ENCODE results near the gene SARM1.
"Not testable (repeated sequence)": the region's sequence is repeated elsewhere in the genome, so short reads cannot be mapped to it uniquely, and the experiment has no call there.

SARM1 gene

GRCh38 chr17:28397275-28397674 is 25.8 kb downstream of the SARM1 start:
- DNase-seq: no peak

DNA sequence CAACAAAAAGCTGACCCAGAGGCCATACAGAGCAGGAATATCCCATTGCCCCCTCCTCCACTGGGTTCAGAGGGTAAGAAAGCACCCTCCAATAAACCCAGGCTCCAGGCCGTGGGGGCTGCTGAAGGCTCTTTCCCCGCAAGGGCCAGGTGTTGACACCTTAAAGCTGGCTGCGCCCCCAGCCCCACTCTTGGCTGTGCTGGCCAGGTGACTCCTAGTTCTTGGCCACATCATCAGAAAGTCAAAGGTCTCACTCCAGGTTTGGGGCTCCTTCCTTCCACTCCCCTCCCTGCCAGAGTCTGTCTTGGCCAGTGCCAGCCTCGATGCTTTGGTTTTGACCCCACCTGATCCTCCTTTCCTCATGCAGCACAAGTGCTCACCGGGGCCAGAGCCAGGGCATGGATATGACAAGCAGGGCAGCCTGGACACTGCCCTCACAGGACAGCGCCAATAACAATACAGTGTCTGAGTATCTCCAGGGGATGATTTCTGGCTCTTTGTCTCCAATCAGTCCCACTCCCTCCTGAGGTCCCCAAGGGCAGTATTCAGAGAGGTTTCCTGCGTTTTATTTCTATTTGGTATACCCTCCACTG is 26.3 kb downstream of the SARM1 start:
- no peak for DNase-seq

GRCh38 chr17:28398280-28398981 is 26.9 kb downstream of the SARM1 start:
- no peak for DNase-seq

DNA sequence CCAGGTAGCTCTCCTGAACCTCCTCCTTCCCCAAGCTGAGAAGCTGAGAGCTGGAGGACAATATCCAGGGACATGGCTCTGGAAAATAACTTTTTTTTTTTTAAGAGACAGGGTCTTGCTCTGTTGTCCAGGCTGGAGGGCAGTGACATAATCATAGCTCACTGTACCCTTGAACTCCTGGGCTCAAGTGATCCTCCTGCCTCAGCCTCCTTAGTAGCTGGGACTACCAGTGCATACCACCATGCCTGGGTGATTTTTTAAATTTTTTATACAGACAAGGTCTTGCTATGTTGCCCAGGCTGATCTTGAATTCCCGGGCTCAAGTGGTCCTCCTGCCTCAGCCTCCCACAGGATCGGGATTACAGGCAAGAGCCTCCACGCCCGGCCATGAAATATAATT is 28.3 kb downstream of the SARM1 start:
- DNase-seq: no peak

DNA sequence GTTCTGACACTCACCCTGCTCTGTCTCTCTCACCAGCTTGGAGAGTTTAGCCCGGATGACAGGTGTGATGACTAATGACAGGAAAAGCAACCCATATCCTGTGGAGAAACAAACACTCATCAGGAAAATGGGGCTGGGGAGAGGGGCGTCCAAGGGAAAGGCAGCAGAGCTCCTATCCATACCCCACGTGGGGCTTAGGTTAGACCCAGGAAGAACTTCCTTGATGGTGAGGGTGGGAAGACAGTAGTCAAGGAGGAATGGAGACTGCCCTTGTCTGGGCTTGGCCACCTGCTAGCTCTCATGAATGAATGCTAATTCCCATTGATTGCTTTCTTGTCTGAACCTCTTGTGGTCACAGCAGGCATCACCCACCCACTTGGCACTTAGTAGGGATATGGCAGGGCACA is 30.7 kb downstream of the SARM1 start:
- no peak for DNase-seq

DNA sequence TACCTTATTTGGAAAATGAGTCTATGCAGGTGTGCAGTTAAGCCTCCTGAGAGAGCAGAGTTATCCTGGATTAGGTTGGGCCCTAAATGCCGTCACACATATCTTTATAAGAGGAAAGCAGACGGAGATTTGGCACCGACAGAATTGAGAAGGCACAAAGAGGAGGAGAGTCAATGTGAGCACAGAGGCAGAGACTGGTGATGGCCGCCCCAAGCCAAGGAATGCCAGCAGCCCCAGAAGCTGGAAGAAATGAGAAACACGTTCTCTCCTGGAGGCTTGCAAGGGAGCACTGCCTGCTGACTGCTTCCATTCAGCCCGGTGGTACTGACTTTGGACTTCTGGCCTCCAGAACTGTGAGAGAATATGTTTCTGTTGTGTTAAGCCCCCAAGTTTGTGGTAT is 31.4 kb downstream of the SARM1 start:
- DNase-seq: no peak

DNA sequence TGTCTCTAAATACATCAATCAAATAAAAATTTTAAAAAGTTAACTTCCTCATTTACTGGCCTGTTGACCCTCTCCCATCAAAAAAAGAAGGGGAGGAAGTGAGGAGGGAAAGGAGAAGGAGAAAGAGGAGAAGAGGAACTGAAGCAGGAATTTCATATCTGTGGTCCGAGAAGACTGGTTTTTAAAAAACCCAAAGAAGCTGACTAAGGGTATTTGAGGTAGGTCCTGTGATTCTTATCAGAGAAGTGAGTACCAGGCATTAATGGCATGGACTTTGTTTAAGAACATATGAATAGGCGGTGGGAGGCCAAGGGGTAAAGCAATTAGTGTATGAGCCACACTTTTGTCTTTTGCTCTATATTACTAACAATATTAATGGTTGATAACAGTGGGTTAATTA is 32.5 kb downstream of the SARM1 start:
- no peak for DNase-seq

- DNase-seq: no peak
Observed at GRCh38 chr17:28404461-28404811, 32.9 kb downstream of the SARM1 start.

- DNase-seq: no peak
Observed at GRCh38 chr17:28404812-28405570, 33.5 kb downstream of the SARM1 start.

DNA sequence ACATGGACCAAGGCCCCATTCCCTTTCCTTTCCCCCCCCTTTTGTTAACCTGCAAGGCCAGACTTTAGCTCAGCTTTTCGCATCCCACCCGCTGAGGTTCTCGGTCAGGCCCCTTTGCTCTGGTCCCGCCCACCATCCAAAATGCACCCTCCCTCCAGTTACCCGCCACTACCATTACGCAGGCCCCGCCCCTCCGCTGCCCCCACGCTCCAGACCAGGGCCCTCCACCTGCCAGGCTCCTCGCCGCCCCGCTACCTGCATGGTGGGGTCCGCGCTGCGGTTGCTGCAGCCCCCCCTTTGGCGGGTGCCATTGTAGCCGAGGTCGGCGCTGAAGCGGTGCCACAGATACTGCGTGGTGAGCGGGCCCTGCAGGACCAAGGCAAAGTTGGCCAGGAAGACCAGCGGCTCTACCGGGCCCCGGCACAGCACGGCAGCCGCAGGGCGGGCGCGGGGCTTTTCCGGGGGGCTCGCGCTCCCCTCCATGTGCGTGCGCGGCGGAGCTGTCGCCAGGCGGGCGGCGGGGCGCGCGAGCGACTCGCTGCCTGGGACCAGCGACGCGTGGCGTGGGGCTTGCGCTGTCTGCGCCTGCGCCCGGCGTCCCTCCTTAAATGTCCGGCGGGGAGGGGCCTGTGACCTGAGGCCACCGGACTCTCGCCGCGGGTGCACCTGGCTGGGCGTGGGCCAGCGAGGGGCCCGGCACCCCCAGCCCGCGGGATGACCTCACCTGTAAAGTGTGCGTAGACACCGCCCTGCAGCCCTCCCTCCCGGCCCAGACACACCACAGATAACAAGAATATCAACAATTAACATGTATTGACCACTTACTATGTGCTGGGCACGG is 34.4 kb downstream of the SARM1 start, which contains the start of gene SLC46A1:
SLC46A1 (minus strand) TSS at position 581 of the 841 bp plus-strand sequence; CDS start at position 483, 98 bp downstream.
- DNase-seq: peak; percentile 62

DNA sequence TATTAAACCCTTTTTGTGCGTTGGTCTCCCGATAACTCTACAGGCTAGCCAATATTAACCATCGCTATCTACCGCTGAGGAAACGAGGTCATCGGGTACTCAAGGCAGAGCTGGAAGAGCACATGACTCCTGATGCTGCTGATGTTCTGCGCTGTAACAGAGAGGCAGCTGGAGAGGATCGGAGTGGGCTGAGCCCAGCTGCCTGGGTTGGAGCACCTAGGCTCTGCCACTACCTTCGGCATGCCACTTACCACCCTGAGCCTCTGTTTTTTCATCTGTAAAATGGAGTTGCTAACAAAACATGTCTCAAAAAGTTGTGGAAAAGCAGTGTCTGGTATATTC is 35.0 kb downstream of the SARM1 start:
- no peak for DNase-seq

- no peak for DNase-seq
Observed at GRCh38 chr17:28407130-28407973, 35.9 kb downstream of the SARM1 start.

DNA sequence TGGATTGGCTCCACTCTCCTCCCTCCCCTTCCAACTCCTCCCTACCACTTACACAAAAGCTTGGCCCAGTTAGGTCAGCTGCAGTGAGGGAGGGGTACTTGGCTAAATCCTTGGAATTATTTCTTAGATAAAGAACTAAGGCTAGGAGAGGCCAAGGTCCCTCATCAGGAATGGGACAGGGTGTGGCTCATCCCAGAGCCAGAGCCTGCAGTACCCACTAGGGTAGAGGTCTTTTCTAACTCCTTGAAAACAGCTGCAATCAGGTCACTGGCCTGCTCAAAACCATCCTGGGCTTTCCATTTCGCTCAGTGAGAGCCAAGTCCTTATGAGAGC is 36.4 kb downstream of the SARM1 start:
- no peak for DNase-seq

GRCh38 chr17:28412099-28412498 is 40.6 kb downstream of the SARM1 start:
- DNase-seq: no peak

GRCh38 chr17:28413804-28414203 is 42.3 kb downstream of the SARM1 start:
- no peak for DNase-seq

DNA sequence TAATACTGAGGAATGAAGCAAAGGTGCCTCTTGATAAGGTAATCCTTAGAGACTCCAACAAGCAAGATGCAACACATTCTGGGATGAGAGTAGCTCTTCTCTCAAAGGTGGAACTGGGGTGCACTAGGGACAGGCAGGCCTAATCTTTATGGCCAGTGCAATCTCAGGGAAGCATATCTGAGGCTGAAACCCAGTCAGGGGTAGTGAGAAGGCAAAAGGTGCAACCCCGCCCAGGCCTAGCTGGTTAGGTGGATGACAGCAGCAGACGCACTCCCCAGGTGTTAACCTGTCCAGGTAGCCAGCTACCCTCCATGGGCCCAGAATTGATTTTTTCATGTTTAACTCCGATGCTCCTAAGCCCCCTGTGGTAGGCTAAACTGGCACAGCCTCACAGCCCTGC is 44.4 kb downstream of the SARM1 start:
- DNase-seq: no peak

- peak; percentile 77 for DNase-seq
Observed at GRCh38 chr17:28416703-28417311, 45.3 kb downstream of the SARM1 start.

- DNase-seq: no peak
Observed at GRCh38 chr17:28421787-28422305, 50.4 kb downstream of the SARM1 start.

DNA sequence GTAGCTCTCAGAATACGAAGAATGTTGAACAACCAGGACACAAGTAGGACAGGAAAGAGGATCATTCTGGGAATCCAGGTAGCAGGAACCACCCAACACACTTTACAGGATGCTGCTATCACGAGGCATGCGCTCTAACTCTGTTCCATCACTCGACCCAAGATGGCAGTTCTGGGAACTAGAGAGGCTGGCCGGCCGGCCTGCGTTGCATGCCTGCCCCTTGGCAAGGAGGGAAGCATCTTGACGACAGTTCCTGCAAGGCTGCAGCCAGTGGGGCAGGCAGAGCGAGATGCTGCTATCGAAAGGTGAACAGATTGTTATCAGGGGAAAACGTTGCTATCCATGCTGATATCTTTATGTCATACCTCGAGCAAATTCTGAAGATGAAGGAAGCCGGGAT is 53.7 kb downstream of the SARM1 start:
- DNase-seq: no peak

DNA sequence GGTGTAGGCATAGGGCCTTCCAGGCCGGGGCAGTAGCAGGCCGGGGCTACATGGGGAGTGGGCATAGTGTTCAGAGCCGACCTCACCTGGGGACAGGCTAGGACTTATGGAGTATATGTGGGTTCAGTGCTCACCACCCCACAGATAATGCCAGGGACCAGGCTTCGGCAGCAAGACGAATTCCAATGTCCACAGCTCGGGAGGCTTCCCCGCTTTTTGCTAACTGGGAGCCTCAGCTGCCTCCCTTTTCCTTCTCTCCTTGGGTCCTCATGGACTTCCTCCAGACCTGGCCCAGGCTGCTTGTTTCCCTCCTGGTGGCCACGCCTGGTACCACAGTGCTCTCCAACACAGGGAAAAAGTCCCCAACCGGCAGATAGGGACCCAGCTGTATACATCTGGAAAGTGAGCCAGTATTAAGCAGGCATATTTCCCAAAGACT is 54.6 kb downstream of the SARM1 start:
- DNase-seq: no peak

GRCh38 chr17:28427371-28427770 is 55.9 kb downstream of the SARM1 start:
- no peak for DNase-seq

DNA sequence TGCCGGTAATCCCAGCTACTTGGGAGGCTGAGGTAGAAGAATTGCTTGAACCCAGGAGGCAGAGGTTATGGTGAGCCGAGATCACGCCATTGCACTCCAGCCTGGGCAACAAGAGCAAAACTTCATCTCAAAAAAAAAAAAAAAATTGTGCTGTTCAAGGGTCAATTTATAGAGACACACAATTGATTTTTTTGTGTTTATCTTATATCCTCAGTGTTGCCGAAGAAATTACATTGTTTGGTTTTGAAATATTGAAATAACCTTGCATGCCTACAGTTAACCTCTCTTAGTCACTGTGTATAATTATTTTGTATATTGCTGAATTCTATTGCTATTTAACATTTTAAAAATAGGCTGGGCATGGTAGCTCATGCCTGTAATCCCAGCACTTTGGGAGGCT is 56.5 kb downstream of the SARM1 start:
- DNase-seq: not testable (repeated sequence)

Data from activated CD4-positive, alpha-beta T cell treated with anti-CD3 and anti-CD28 coated beads, Interleukin-10, Interleukin-2, amounts not matched to agents 100 ng/mL and 50 ng/mL, durations not matched to agents 16 hours and 8 hours (primary cell).